Measurements from ENCODE around the gene TLCD4. TPM values are rescaled to one million over a fixed set of nuclear protein-coding genes. Genes with fewer than 3 reads are reported as not detected.

TLCD4 gene
- total and polyA plus RNA-seq, 10 donors: 0.11 to 12.5 (median 0.75) TPM

GRCh38 chr1:95118067-95118499 is 928 bp downstream of the TLCD4 start:
- Histone ChIP-seq H3K36me3 (no peaks in the 10 kb centered on the region), H3K9me3 (no peaks in the 10 kb centered on the region), H3K27me3 (replicated peaks in 1 of 7) (peaks cover 0 to 43% (median 20%) of the 10 kb centered on the region in 7 donors), H3K4me1 (peaks cover 4 to 22% (median 14%) of the 10 kb centered on the region in 6 donors), H3K27ac (peak overlapping the region in 2 of 8 donors; percentile 67 to 69), H3K4me3 (peak overlapping the region; percentile 53 to 89 (median 66))
- intact Hi-C loops (cut with DNase I; ENCODE audit: low total_unique reads): no loop called here
- no peak for DNase-seq
- 24 to 31% (median 30%) methylated on average over 10 of the region's 10 CpGs for WGBS, 5 donors
- TF ChIP-seq CTCF (IDR thresholded peaks at IDR 0.05 in 8 of 11, conservative IDR thresholded peaks at IDR 0.05 in 3 of 11) (no peak), POLR2A (IDR thresholded peaks at IDR 0.05) (no peak), POLR2AphosphoS5 (IDR thresholded peaks at IDR 0.05) (no peak)

GRCh38 chr1:95118710-95119109 is 1.6 kb downstream of the TLCD4 start:
- Histone ChIP-seq H3K27ac (no peak overlapping the region), H3K36me3 (no peaks in the 10 kb centered on the region), H3K27me3 (replicated peaks in 1 of 7) (peaks cover 0 to 43% (median 20%) of the 10 kb centered on the region in 7 donors), H3K4me3 (no peak overlapping the region), H3K4me1 (peaks cover 4 to 22% (median 14%) of the 10 kb centered on the region in 6 donors), H3K9me3 (no peaks in the 10 kb centered on the region)
- no peak for TF ChIP-seq POLR2A (IDR thresholded peaks at IDR 0.05)
- no peak for TF ChIP-seq POLR2AphosphoS5 (IDR thresholded peaks at IDR 0.05)
- no peak for TF ChIP-seq CTCF (IDR thresholded peaks at IDR 0.05 in 8 of 11, conservative IDR thresholded peaks at IDR 0.05 in 3 of 11)
- WGBS, 5 donors: 90 to 93% (median 92%) methylated on average over 6 of the region's 6 CpGs
- intact Hi-C loops (cut with DNase I; ENCODE audit: low total_unique reads): no loop called here
- no peak for DNase-seq

GRCh38 chr1:95119273-95119672 is 2.1 kb downstream of the TLCD4 start:
- Histone ChIP-seq H3K4me1 (peaks cover 4 to 22% (median 14%) of the 10 kb centered on the region in 6 donors), H3K4me3 (no peak overlapping the region), H3K36me3 (no peaks in the 10 kb centered on the region), H3K27me3 (replicated peaks in 1 of 7) (peaks cover 0 to 43% (median 20%) of the 10 kb centered on the region in 7 donors), H3K27ac (no peak overlapping the region), H3K9me3 (no peaks in the 10 kb centered on the region)
- no peak for TF ChIP-seq POLR2AphosphoS5 (IDR thresholded peaks at IDR 0.05)
- no peak for TF ChIP-seq CTCF (IDR thresholded peaks at IDR 0.05 in 8 of 11, conservative IDR thresholded peaks at IDR 0.05 in 3 of 11)
- TF ChIP-seq POLR2A (IDR thresholded peaks at IDR 0.05): no peak
- DNase-seq: no peak
- intact Hi-C loops (cut with DNase I; ENCODE audit: low total_unique reads): no loop called here

GRCh38 chr1:95122151-95122697 is 5.1 kb downstream of the TLCD4 start:
- no peak for TF ChIP-seq POLR2AphosphoS5 (IDR thresholded peaks at IDR 0.05)
- TF ChIP-seq CTCF (IDR thresholded peaks at IDR 0.05 in 8 of 11, conservative IDR thresholded peaks at IDR 0.05 in 3 of 11): no peak
- no peak for TF ChIP-seq POLR2A (IDR thresholded peaks at IDR 0.05)
- Histone ChIP-seq H3K27ac (no peak overlapping the region), H3K4me3 (no peak overlapping the region), H3K27me3 (replicated peaks in 1 of 7) (peaks cover 0 to 34% (median 19%) of the 10 kb centered on the region in 7 donors), H3K9me3 (no peaks in the 10 kb centered on the region), H3K36me3 (no peaks in the 10 kb centered on the region), H3K4me1 (peaks cover 4 to 12% (median 7%) of the 10 kb centered on the region in 6 donors)
- DNase-seq: no peak
- WGBS, 5 donors: 70 to 85% (median 76%) methylated on average over 8 of the region's 8 CpGs
- intact Hi-C loops (cut with DNase I; ENCODE audit: low total_unique reads): no loop called here

All from spleen (tissue), 11 donors.